UCSD-AML1 (cell line): ENCODE data around the gene GARIN5A.
A peak's percentile ranks its signal among the peaks of the same experiment; 100 is the strongest.

Experiments used
- DNase-seq: peaks from one replicate; lab custom pipeline; 2025; ENCODE audit not compliant: unreplicated experiment; lab: John Stamatoyannopoulos, UW

Gene GARIN5A

GRCh38 chr19:50476224-50476906 lies at the start of gene GARIN5A, which contains the start of gene EMC10:
TSS of gene GARIN5A (minus strand) at chr19:50476848. CDS start at chr19:50476388, 460 bp downstream.
TSS of gene EMC10 (plus strand) at chr19:50476507. CDS start at chr19:50476545, 38 bp downstream.
- DNase-seq: peak; percentile 84

- DNase-seq: no peak
These were observed 46.2 kb upstream of the GARIN5A start for GRCh38 chr19:50522881-50523280.

- DNase-seq: no peak
These were observed 44.3 kb upstream of the GARIN5A start for GRCh38 chr19:50520822-50521465.

GRCh38 chr19:50519006-50519575 lies 42.4 kb upstream of the GARIN5A start:
- DNase-seq: no peak

GRCh38 chr19:50518091-50519005 lies 41.7 kb upstream of the GARIN5A start:
- DNase-seq: no peak

- no peak for DNase-seq
These were observed 41.0 kb upstream of the GARIN5A start for GRCh38 chr19:50517704-50518075.

GRCh38 chr19:50516964-50517703 lies 40.5 kb upstream of the GARIN5A start:
- DNase-seq: no peak

- no peak for DNase-seq
These were observed 39.8 kb upstream of the GARIN5A start for GRCh38 chr19:50516456-50516855.

GRCh38 chr19:50515168-50515561 lies 38.5 kb upstream of the GARIN5A start:
- no peak for DNase-seq

- DNase-seq: no peak
These were observed 37.9 kb upstream of the GARIN5A start for GRCh38 chr19:50514346-50515167.

- DNase-seq: no peak
These were observed 37.2 kb upstream of the GARIN5A start, which contains the start of gene ASPDH for GRCh38 chr19:50513746-50514345. TSS of gene ASPDH (minus strand) at chr19:50513913. CDS start at chr19:50513823, 90 bp downstream.

- no peak for DNase-seq
These were observed 36.5 kb upstream of the GARIN5A start for GRCh38 chr19:50512999-50513745.

GRCh38 chr19:50512112-50512998 lies 35.7 kb upstream of the GARIN5A start:
- DNase-seq: no peak

GRCh38 chr19:50511069-50511822 lies 34.6 kb upstream of the GARIN5A start, which contains the start of gene JOSD2:
TSS of gene JOSD2 (minus strand) at chr19:50511191. CDS start at chr19:50510431, 760 bp downstream.
- DNase-seq: peak; percentile 99

GRCh38 chr19:50510700-50511068 lies 34.0 kb upstream of the GARIN5A start:
- DNase-seq: no peak

- DNase-seq: no peak
These were observed 33.5 kb upstream of the GARIN5A start for GRCh38 chr19:50510121-50510670.
